GM11168 (cell line): ENCODE measurements around the gene METTL14.
"Not testable (repeated sequence)": the region's sequence is repeated elsewhere in the genome, so short reads cannot be mapped to it uniquely, and the experiment has no call there.

Source experiments
- in situ Hi-C: fragments of 300-500 bp; cut with MboI; formaldehyde crosslinking; loops from one replicate; pipeline ENCODE4 v1.12.0; 2022; ENCODE audit warnings: low sequenced_read_pairs; ENCODE audit not compliant: unreplicated experiment

The METTL14 gene

GRCh38 chr4:118684873-118685811, at the start of gene METTL14:
Gene METTL14, plus strand, starts transcription at chr4:118685392. Its CDS starts 143 bp downstream, at chr4:118685535.
- in situ Hi-C loops, result no loop called here

- in situ Hi-C loops, result not testable (repeated sequence)
Observed at GRCh38 chr4:118636126-118636525, 49.1 kb upstream of the METTL14 start.

GRCh38 chr4:118664665-118665064, 20.5 kb upstream of the METTL14 start:
- in situ Hi-C loops, result not testable (repeated sequence)

- in situ Hi-C loops, result not testable (repeated sequence)
Observed at GRCh38 chr4:118669220-118669619, 16.0 kb upstream of the METTL14 start.

- in situ Hi-C loops, result not testable (repeated sequence)
Observed at GRCh38 chr4:118670968-118671367, 14.2 kb upstream of the METTL14 start.

- in situ Hi-C loops, result no loop called here
Observed at GRCh38 chr4:118676128-118676527, 9.1 kb upstream of the METTL14 start.

GRCh38 chr4:118680808-118681207, 4.4 kb upstream of the METTL14 start:
- in situ Hi-C loops, result no loop called here

- in situ Hi-C loops, result no loop called here
Observed at GRCh38 chr4:118682928-118683327, 2.3 kb upstream of the METTL14 start.

GRCh38 chr4:118683513-118683912, 1.7 kb upstream of the METTL14 start:
- in situ Hi-C loops, result no loop called here

GRCh38 chr4:118703118-118703517, 17.9 kb downstream of the METTL14 start:
- in situ Hi-C loops, result no loop called here

GRCh38 chr4:118711052-118711451, 25.9 kb downstream of the METTL14 start:
- in situ Hi-C loops, result no loop called here

- in situ Hi-C loops, result no loop called here
Observed at GRCh38 chr4:118712872-118713271, 27.7 kb downstream of the METTL14 start.

- in situ Hi-C loops, result no loop called here
Observed at GRCh38 chr4:118714682-118715081, 29.5 kb downstream of the METTL14 start.

GRCh38 chr4:118716304-118716703, 31.1 kb downstream of the METTL14 start:
- in situ Hi-C loops, result no loop called here

- in situ Hi-C loops, result no loop called here
Observed at GRCh38 chr4:118718511-118719170, 33.4 kb downstream of the METTL14 start.

- in situ Hi-C loops, result no loop called here
Observed at GRCh38 chr4:118721752-118722151, 36.6 kb downstream of the METTL14 start.

GRCh38 chr4:118723369-118723768, 38.2 kb downstream of the METTL14 start:
- in situ Hi-C loops, result no loop called here

GRCh38 chr4:118727360-118727759, 42.2 kb downstream of the METTL14 start:
- in situ Hi-C loops, result no loop called here

GRCh38 chr4:118729287-118730286, 44.4 kb downstream of the METTL14 start:
- in situ Hi-C loops, result no loop called here

- in situ Hi-C loops, result no loop called here
Observed at GRCh38 chr4:118730683-118731082, 45.5 kb downstream of the METTL14 start.
